HG02623 (cell line): ENCODE results near the gene ST7.
"Not testable (repeated sequence)": the region's sequence is repeated elsewhere in the genome, so short reads cannot be mapped to it uniquely, and the experiment has no call there.

Experiments used
- ATAC-seq: cut with Tn5 transposase; IDR thresholded peaks from one replicate; pipeline ENCODE4 v1.9.1; 2021; ENCODE audit warnings: moderate library complexity; ENCODE audit not compliant: unreplicated experiment

The ST7 gene

DNA sequence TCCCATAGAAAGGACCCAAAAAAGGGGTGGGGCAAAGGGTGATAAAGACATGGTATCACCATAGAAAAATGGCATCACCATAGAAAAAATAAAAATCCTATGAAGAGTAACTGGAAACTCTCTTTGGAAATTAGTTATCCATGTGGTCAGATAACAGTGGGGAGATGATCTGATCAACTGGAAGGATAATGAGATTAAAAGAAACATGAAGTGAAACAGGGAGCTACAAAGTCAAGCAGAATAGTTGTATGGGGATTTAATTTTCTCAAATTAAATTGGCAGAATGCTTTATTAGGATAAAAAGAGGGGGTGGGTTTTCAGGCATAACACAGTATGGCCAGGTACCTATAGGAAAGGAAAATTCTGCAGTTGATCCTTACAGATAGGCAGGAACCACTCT is 258.3 kb downstream of the ST7 start:
- ATAC-seq: no peak

DNA sequence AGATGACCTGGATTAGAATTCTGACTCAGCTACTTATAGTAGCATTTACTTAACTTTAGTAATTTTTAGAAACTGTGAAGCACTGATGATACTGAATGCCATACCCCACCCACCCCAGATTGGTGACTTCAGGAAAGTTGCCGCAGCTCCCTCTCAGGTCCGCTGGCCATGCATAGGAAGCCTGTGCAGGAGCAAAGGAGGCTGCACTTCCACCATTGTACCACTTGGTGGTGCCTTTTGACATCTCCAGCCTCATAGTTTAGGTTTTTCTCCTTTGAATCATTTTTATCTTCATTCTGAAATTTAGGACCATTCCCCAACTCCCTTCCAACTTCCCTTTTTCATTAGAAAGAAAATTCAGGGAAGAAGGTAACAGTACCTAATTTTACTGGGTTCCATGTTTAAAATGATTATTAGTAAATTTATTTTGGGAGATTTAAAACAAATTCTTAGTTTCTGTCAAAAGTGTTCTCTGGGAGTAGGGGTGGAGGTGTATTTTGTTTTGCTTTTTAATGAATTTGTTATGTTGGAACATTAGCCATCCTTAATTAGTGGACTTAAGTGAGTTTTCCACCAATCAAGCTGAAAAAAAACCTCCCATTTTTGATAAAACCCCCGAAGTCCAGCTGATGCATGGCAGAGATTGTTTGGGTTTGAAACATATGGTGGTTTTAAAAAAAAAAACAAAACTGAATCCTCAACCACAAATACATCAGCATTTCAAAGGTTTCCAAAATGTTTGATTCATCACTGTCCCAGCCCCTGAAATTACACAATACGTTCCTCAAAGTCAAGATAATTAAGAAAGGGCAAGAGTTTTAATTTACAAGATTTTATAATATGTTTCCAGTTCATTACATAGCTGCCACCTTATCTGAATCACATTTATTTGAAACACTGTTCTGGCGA is 259.9 kb downstream of the ST7 start:
- ATAC-seq: no peak

DNA sequence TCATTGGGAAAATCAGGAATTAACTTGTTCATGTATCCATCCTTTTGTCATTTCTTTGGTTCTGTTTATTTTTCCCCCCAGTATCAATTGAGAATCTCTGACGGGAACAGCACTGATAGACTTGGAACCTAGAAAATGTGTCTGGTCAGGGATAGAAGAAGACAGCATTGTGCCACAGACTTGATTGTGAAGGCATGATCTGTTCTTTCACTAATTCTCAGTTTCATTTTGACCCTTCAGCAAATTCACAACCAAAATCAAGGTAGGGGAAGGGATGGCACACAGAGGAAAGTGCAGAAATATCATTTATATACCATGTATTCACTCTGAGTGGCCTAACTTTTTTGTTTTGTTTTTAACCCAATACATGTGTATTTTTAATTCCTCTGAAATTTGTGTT is 262.7 kb downstream of the ST7 start:
- no peak for ATAC-seq

GRCh38 chr7:117216436-117217069 is 263.3 kb downstream of the ST7 start:
- no peak for ATAC-seq

DNA sequence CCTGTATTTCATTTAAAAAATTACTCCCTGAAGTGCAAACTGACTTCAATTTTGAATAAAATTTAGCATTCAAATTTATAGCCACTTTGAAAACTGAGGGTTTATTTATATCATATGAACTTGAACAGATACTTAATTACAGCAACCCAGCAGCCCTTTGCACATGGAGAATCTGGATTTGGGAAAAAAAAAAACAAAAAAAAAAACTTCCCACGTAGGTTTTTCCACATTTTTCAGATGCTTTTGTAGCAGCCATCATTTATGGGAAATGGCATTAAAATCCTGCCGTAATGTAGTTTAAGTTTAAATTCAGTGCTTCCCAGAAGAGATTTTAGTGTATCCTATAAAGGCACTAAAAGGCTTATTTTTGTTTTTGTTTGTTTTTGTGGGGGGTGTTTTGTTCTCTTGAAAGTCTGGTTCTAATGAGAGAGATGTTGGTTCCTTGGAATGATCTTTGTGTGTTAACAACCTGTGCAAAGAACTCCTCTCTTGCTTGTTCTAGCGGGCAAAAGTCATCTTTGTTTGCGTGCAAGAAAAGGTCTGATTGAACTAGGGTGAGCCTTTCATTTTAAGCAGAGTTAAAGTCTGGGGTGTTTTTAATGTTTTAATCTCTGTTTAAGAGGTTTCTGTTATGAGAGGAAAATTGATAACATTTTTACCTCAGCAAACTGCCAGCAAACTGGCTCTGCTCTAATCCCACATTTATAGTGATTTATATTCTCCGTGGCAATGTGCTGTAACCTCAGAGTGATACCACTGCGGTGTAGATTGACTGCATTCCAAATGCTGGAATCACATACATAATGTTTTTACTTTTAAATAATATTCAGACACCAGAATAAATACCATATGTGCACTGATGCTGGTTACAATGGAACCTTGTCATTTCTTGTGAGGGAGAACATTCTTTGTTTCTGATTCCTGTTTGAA is 264.1 kb downstream of the ST7 start:
- no peak for ATAC-seq

GRCh38 chr7:117218700-117219099 is 265.4 kb downstream of the ST7 start:
- no peak for ATAC-seq

DNA sequence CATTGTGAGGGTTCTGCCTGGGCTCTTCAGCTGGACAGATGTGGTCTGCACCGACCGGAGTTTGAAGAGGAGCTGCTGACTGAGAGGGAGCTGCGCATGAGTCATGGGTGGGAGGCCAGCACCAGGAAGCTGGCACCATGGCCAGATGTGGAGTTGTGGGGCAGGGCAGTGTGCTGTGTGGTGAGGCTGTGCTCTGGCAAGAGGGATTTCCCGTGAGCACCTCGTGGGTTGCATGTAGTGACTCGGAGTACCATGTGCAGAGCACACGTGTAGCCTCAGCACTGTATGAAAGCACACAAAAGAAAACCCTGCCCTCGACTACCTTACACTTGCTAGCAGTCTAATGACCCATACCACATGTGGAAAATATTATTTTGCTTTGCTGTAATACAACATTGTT is 266.2 kb downstream of the ST7 start:
- no peak for ATAC-seq

- ATAC-seq: no peak
Measured at GRCh38 chr7:117220836-117221235, 267.5 kb downstream of the ST7 start.

DNA sequence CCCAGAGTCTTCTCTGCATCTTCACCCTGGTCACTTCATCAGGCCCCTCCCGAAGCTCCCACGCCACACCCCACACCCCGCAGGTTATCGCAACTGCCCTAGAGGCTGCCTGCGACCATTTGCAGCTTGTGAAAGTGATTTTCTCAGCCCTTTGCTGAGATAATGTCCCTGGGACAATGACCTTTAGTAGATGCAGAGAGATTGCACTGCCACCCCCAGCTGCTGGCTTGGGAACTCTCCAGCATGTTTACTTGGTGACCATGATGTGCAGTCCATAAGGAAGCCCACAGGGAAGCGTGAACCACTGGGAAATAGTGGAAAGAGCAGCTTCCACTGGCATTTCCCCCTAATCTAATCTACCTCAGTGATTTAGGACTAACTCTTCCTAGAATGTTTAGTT is 272.2 kb downstream of the ST7 start:
- no peak for ATAC-seq

DNA sequence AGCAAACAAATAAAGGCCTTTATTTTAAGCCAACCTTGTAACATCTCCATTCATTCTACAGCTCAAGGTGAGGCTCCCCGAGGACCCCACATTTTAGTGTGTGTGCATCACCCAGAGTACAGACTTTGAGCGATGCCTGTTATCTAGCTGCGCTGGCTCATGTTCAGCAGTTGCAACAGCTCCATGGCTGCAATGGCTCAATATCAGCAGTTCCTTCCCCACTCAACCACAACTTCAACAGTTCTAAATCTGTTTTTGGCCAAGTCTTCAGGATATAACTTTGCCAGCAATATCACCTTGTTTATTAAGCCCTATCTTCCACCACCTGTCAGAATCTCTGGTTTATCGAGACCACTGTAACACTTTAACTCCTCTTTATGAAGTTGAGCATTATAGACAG is 273.8 kb downstream of the ST7 start:
- no peak for ATAC-seq

- ATAC-seq: no peak
Measured at GRCh38 chr7:117229350-117229749, 276.0 kb downstream of the ST7 start.

DNA sequence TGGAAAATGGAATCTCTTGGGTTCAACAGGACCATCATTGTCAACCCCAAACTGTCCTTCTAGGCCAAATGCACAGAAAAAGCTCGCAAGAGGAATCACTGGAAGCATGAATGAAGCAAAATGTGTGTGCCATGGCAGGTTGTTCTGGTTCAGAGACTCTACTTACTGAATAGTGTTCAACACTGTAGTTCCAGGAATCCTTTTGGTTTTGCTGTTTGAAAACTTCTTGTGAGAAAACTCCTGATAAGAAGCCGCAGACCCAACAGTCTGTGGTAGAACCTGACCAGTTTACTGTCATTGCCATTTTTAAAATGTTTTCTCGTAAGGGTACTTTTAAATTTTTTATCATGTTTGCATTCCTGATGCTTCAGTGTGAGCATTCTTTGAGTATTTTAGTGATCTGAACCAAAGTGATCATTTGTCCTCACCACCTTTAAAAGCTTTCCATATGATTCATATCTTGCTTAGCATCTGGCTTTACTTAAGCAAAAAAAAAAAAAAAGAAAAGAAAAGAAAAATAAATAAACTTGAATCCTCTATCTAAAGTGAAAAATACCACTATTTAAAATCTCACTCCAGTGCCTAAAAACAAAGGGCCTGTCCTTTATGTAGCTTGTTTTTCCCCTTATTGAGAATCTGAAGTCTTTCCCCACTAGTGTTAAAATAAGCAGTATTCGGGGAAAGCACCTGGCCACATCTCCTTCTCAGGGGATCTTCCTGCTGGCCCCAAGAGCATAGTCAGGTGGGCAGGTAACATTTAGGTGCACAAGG is 277.2 kb downstream of the ST7 start:
- peak; percentile 73 for ATAC-seq

GRCh38 chr7:117231047-117231359 is 277.7 kb downstream of the ST7 start:
- ATAC-seq: no peak

- ATAC-seq: no peak
Measured at GRCh38 chr7:117237646-117238045, 284.3 kb downstream of the ST7 start.

GRCh38 chr7:117238472-117238871 is 285.2 kb downstream of the ST7 start:
- no peak for ATAC-seq

DNA sequence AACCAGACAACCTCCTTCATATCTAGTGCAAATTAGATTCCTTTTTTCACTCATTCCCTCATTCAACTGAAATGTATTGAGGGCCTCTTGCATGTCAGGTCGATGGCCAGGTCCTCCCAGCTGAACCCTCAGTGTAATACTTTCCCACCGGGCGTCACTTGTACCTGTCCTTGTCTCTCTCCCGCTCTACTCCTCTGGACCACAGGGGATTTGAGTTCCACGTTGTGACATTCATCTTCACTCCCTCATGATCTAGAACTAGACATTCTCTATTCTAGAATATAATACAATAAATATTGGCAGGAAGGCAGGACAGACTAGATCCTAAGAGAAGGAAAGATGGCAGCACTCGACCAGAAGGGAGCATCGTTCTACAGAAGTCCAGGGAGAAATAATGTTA is 285.6 kb downstream of the ST7 start:
- ATAC-seq: no peak

DNA sequence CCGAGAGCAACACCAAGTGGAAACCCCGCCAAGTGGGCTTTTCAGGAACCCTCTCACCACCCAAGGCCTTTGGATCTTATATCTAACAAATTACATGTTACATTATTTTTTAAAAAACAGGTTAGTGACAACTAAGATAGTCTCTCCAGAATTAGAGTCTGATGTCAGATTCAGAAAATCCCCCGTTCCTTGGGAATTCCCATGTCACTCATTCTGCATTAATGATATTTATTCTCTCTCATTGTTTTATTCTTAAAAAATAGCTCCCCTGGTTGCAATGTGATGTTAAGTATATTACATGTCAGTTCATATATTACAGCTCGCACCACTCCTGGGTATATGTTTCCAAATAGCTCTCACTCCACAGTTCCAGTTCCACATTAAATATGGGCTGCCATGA is 287.8 kb downstream of the ST7 start:
- no peak for ATAC-seq

- no peak for ATAC-seq
Measured at GRCh38 chr7:117243390-117243789, 290.1 kb downstream of the ST7 start.

DNA sequence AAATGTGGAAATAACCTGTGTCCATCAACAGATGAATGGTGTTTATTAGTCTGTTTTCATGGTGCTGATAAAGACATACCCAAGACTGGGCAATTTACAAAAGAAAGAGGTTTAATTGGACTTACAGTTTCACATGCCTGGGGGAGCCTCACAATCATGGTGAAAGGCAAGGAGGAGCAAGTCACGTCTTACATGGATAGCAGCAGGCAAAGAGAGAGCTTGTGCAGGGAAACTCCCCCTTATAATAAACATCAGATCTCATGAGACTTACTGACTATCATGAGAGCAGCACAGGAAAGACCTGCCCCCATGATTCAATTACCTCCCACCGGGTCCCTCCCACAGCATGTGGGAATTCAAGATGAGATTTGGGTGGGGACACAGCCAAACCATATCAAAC is 292.4 kb downstream of the ST7 start:
- not testable (repeated sequence) for ATAC-seq

- ATAC-seq: no peak
Measured at GRCh38 chr7:117247809-117248208, 294.5 kb downstream of the ST7 start.

GRCh38 chr7:117248829-117249228 is 295.5 kb downstream of the ST7 start:
- no peak for ATAC-seq
